Activated CD4-positive, alpha-beta T cell treated with anti-CD3 and anti-CD28 coated beads, Interleukin-2, amount 50 U/mL, for 16 hours (primary cell): Measurements from ENCODE around the gene GUK1.

Experiments
- DNase-seq: peaks from one replicate; pipeline ENCODE4 v3.0.0-alpha.2; 2020

GUK1 gene, protein sequence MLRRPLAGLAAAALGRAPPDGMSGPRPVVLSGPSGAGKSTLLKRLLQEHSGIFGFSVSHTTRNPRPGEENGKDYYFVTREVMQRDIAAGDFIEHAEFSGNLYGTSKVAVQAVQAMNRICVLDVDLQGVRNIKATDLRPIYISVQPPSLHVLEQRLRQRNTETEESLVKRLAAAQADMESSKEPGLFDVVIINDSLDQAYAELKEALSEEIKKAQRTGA

GRCh38 chr1:228139931-228140723, at the start of gene GUK1:
Gene GUK1 (plus strand): TSS chr1:228140279. CDS start chr1:228140303, 24 bp downstream.
- DNase-seq = peak; percentile 100

GRCh38 chr1:228090613-228091081, 49.4 kb upstream of the GUK1 start:
- no peak for DNase-seq

GRCh38 chr1:228091084-228091483, 49.0 kb upstream of the GUK1 start:
- no peak for DNase-seq

- no peak for DNase-seq
These were observed 47.6 kb upstream of the GUK1 start for GRCh38 chr1:228092342-228093049.

GRCh38 chr1:228093050-228093906, 46.8 kb upstream of the GUK1 start:
- no peak for DNase-seq

GRCh38 chr1:228094432-228095016, 45.6 kb upstream of the GUK1 start:
- no peak for DNase-seq

- DNase-seq = no peak
These were observed 44.9 kb upstream of the GUK1 start for GRCh38 chr1:228095161-228095560.

DNA sequence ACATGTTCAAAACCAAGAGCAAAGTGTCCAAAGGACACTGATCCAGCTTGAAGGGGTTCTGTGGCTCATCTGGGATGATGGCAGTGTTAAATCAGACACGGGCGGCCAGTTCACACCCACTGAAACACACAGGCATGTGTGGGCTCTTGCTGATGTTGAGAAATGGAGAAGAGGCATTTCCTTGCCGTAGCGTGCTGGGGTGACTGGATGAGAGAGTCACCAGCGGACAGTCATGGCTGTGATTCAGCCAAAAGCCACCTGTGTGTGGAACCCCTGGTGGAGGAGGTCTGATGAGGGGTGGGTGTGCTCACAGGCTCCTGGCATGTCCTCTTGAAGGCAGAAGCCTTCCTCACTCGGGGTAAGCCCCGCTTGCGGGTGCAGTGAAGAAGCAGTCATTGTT, 44.1 kb upstream of the GUK1 start:
- DNase-seq = no peak

- DNase-seq = no peak
These were observed 43.4 kb upstream of the GUK1 start for GRCh38 chr1:228096416-228097332.

- DNase-seq = no peak
These were observed 42.6 kb upstream of the GUK1 start for GRCh38 chr1:228097333-228098081.

- DNase-seq = no peak
These were observed 41.7 kb upstream of the GUK1 start for GRCh38 chr1:228098323-228098931.

- no peak for DNase-seq
These were observed 40.7 kb upstream of the GUK1 start for GRCh38 chr1:228099331-228099732.

- no peak for DNase-seq
These were observed 39.1 kb upstream of the GUK1 start for GRCh38 chr1:228100822-228101613.

GRCh38 chr1:228101614-228101993, 38.5 kb upstream of the GUK1 start:
- DNase-seq = peak; percentile 20

GRCh38 chr1:228101994-228102790, 37.9 kb upstream of the GUK1 start:
- DNase-seq = peak; percentile 57

GRCh38 chr1:228102791-228103620, 37.1 kb upstream of the GUK1 start, which contains the start of gene C1orf35:
Gene C1orf35 (minus strand): TSS chr1:228103325. CDS start chr1:228103227, 98 bp downstream.
- DNase-seq = peak; percentile 96
